ENCODE data around the gene ODC1.

DNA sequence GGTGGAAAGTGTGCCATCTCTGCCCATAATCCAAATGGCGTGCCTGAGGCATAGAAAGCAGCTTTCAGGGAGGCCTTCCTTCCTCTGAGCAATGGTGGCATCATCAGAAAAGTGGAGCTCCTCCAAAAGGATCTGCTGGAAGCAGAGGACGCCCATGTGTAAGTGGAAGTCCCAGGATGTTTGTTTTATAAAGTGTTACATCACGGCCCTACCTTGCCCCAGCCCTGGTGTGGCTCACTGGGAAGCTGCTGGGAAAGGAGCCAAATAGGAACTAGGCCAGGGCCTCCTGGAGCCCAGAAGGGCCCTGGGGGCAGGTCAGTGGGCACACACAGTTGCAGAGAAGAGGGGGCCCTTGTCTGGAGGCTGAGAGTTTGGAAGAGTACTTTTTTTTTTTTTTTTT is 4.2 kb upstream of the ODC1 start:
- TF ChIP-seq EZH2 (IDR thresholded peaks at IDR 0.05; ENCODE audit: insufficient read depth, low read length) (no peak), CTCF (IDR thresholded peaks at IDR 0.05; ENCODE audit: insufficient read depth, low read depth, low read length) (no peak)

Measured in astrocyte (in vitro differentiated cells and primary cell).